RPMI7951 (cell line): Measurements from ENCODE around the gene DGKD. TPM values are rescaled to one million over a fixed set of nuclear protein-coding genes. Genes with fewer than 3 reads are reported as not detected.
"Not testable (repeated sequence)": the region's sequence is repeated elsewhere in the genome, so short reads cannot be mapped to it uniquely, and the experiment has no call there.

Experiments
- DNase-seq: peaks from one replicate; pipeline ENCODE4 v3.0.0-alpha.2; 2012; ENCODE audit warnings: low read depth
- total RNA-seq: library from RNA; depleted of rRNA; stranded (reverse); fragments of >200 nt; shearing (Covaris generic); gene quantifications from 2 replicates; pipeline ENCODE4 v1.2.3, GENCODE V29; 2014

DGKD gene
- total RNA-seq, 1 experiment from 2014 or later, result 28.0 TPM

DNA sequence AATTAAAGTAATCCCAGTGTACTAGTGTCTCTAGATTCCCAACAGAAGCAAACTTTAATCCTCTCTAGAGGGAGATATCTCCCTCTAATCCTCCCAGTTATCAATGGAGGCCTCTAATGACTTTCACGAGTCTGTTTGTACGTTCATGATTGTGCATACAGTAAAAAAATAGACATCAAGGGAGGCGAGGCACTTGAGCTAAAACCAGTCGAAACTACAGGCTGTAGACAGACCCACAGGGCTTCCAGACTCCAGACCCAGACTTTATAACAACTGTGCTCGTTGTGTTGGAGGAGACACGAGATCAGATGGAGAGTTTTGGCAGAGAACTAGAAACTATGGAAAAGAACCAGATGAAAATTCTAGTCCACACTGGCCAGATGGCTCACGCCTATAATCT is 7.0 kb downstream of the DGKD start:
- no peak for DNase-seq

DNA sequence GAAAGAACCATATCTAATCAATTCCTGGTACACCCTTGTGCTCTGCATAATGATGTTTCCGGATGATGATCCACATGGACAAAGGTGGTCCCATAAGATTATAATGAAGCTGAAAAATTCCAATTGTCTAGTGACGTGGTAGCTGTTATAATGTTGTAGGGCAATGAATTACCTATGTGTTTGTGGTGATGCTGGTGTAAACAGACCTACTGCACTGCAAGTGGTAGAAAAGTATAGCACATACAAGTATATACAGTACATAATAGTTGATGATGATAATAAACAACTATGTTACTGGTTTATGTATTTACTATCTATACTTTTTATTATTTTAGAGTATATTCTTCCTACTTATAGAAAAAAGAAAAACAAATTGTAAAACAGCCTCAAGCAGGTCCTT is 8.4 kb downstream of the DGKD start:
- DNase-seq, result no peak

DNA sequence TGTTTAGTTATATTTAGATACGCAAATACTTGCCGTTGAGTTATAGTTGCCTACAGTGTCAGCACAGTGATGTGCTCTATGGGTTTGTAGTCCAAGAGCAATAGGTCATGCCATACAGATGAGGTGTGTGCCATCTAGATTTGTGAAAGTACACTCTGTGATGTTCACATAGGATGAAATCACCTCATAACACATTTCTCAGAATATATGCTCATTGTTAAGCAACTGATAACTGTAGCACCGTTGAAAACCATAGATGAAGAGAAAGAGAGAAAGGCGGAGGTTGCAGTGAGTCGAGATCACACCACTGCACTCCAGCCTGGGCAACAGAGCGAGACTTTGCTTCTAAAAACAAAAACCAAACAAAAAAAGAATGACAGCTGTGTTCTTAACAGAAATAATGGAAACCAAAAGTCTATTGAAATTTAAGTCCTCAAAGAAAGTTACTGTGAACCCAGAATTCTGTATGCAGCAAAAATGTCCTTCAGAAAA is 9.5 kb downstream of the DGKD start:
- no peak for DNase-seq

GRCh38 chr2:233365861-233366520 is 11.7 kb downstream of the DGKD start:
- DNase-seq, result no peak

GRCh38 chr2:233367586-233367985 is 13.3 kb downstream of the DGKD start:
- DNase-seq, result no peak

DNA sequence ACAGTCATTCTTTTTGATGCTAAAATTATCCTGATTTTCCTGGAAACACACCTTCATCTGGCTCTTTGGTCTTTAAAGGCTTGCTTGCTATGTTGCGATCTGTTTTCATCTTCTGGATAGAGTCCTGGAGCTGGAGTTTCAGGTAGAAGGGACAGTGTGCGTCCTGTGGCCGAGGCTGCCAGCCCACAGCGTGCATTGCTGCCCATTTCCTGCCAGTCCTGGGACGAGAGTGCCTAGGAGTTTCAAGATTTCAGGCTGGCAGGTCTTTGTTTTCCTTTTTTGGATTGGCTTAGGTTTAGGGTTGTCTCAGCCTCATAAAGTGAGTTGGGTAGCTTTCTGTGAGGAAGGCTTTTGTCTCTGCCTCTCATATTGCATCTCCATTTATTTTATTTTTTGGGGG is 14.5 kb downstream of the DGKD start:
- no peak for DNase-seq

DNA sequence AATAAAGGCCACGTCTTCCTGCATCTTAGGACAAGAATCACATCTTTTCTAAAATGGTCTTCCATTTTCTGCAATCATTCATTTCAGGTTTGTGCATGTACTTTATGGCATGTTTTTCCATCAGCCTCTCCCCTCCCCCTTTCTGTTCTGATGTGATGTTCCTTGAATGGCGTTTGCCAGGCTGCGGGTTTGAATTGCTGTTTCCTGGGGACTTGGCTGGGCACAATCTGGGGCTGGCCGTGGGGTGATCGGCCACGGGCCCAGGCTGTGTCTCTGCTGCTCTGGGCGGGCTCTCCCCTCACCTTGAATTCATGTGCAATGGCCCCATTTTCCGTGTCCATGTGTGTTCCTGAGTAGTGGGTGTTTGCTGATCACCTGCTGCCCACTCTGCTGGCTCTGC is 15.2 kb downstream of the DGKD start:
- no peak for DNase-seq

GRCh38 chr2:233369897-233370685 is 15.8 kb downstream of the DGKD start:
- DNase-seq, result no peak

DNA sequence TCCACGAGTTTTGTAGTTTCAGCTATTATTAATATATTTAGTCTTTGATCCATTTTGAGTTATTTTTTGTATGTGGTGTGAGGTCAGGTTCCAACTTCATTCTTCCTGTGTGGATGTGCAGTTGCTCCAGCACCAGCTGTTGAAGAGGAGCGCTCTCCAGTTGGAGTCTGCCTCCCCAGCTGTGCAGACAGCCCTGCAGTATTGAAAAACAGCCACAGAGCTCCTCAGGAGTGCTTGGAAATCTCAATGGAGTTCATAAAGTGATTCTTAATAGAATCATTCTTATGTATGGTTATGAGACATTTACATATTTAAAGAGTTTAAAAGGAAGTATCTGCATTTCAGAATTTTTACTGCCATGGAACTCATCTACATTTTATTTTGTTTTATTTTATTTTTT is 17.3 kb downstream of the DGKD start:
- no peak for DNase-seq

DNA sequence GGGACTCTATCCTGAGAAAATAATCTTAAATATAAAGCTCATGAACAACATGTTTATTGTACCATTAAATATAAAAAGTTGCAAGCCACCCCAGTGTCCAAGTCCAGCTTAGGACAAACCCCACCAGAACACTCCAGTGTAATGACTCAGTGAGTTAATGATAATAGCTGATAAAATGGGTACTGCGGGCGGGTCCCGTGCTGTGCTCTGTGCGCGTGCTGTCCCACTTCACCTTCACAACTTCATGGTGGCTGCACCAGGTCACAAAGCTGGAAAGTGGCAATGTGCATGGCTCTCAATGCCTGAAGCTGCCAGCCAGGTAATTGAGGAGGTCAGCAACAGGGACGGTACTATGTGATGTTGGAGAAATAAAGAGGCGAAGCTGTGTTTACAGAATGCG is 18.6 kb downstream of the DGKD start:
- DNase-seq, result no peak

GRCh38 chr2:233373316-233373715 is 19.0 kb downstream of the DGKD start:
- DNase-seq, result no peak

DNA sequence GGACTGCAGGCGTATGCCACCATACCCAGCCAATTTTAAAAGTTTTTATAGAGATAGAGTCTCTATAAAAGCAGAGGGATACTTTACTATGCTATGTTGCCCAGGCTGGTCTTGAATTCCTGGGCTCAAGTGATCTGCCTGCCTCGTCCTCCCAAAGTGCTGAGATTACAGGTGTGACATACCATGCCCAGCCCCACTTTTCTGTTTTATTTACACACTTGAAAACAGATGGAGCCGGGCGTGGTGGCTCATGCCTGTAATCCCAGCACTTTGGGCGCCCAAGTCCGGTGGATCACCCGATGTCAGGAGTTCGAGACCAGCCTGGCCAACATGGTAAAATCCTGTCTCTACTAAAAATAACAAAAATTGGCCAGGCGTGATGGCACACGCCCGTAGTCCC is 20.5 kb downstream of the DGKD start:
- DNase-seq, result not testable (repeated sequence)

GRCh38 chr2:233375490-233376314 is 21.4 kb downstream of the DGKD start:
- no peak for DNase-seq

DNA sequence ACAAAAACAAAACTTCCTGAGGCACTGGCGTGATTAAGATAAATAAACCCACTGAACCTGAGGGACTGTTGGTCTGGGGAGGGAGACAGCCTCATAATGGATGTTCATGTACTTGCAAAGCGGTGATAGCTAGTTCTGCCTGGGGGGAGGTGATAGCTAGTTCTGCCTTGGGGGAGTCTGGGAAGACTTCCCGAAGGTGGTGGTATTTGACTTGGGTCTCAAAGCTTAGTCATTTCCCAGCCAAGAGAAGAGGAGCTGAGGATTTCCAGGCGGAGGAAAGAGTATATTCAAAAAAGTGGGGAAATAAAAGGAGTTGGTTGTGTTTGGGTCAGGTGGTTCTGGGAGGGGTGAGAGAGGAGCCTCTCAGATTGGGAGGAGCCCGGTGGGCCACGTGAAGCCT is 24.7 kb downstream of the DGKD start:
- no peak for DNase-seq

DNA sequence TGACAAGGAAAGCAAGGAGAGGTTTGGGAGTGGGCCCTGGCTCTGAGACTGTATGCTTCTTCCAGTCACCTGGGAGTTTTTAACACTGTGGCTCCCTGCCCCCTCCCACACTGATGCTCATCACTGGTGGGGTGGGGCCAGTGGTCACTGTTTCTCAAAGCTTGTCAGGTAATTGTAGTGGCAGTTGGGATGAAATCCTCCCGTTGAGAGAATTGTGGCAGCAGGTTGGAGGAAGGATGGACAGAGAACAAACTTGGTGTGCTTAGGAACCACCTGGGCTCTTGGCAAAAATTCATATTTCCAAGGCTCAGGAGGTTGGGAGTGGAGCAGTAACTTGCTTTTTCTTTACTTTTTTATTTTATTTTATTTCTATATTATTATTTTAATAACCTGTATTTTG is 25.1 kb downstream of the DGKD start:
- DNase-seq, result no peak

- no peak for DNase-seq
Observed at GRCh38 chr2:233380132-233380895, 26.0 kb downstream of the DGKD start.

DNA sequence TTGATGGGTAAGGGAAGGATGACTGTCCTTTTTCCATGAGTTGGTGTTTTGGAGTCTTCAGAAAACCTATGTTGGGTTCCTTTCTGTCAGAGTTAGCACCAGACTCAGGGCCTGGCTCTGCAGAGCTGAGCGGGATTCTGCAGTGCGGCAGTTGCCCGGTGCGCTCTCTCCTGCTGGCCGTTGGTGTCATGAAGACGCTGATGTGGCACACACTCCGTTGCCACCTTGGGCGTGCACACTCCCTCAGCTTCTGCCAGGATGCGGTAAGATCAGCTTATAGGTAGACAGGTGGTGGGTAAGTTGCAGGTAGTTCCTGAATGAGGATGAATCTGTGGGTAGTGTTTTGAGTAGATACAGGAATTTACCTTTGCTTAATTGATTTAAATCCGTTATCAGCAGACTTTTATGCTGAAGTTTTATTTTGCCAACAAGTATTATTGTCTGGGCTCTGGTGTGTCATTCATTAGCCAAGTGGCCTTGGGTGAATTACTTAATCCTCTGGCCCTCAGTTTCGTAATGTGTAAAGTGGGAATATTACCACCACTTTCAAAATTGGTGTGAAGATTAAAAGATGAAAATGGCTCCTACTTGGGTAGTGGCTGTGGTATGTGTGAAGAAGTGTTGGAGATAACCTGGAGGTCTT is 26.8 kb downstream of the DGKD start:
- DNase-seq, result no peak

DNA sequence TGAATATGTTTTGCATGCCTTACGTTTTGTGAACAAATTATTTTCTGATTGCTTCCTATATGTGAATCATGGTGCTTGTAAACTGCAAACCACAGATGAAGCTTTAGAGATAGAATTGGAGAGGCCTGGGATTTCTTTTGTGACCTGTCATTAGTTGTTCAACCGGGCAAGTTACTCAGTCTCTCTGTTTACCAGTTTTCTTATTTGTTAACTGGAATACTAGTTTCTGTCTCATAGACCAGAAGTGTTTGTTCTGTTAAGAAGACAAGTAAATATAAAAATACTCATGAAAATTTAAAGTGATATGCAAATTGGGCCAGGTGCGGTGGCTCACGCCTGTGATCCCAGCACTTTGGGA is 27.3 kb downstream of the DGKD start:
- DNase-seq, result no peak

DNA sequence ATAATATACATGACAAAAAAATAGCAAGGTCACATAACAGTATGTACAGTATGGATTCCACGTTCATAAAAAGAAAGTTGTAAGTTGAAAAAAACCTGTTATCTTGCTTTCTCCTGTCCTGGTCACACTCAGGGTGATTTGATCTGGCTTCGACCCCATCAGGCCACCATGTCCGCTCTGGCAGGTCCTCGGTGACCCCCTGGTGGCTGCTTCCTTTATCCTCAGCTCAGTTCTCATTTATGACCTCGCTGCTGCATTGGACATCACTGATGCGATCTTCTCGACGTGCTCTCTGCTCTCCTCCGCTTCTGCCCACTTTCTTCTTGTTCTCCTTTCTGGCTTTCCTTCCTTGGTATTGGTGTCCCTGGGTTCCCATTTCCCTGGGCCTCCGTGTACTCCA is 29.7 kb downstream of the DGKD start:
- DNase-seq, result no peak

- no peak for DNase-seq
Observed at GRCh38 chr2:233384811-233385488, 30.7 kb downstream of the DGKD start.
